IMR-90 (cell line): ENCODE measurements around the gene DAGLA. TPM values are rescaled to one million over a fixed set of nuclear protein-coding genes. Genes with fewer than 3 reads are reported as not detected.

Experiments
- ATAC-seq: fragments of 200-7000 bp; cut with Tn5 transposase; 2 replicates; pipeline ENCODE4 v1.9.1; 2020; ENCODE audit warnings: low read depth, mild to moderate bottlenecking, moderate library complexity
- BruUV-seq: library from RNA; stranded (reverse); fragments of 400-500 nt; replicated peaks from 2 replicates; lab custom pipeline; 2021; lab: Mats Ljungman, UMichigan
- CTCF ChIA-PET: fragments of 300-600 bp; formaldehyde crosslinking; extraction: SDS; loops from one replicate; lab custom pipeline; 2021; ENCODE audit warnings: antibody characterized with exemption; lab: Yijun Ruan, JAX
- POLR2A ChIA-PET: fragments of 300-600 bp; sonication (Branson Sonifier 250); formaldehyde crosslinking; loops from one replicate; lab custom pipeline; 2022; ENCODE audit warnings: antibody characterized with exemption; ENCODE audit not compliant: unreplicated experiment; lab: Charles Lee
- DNase-seq: peaks from one replicate; pipeline ENCODE4 v3.0.0; 2013
- H2AFZ ChIP-seq: replicated peaks from 2 replicates; pipeline ENCODE3; 2013; ENCODE audit warnings: low read length, mild to moderate bottlenecking; ENCODE audit not compliant: poor library complexity
- H2AK5ac ChIP-seq: 2 replicates; pipeline ENCODE4 v1.6.1; 2013; ENCODE audit warnings: low read depth, low read length, inconsistent platforms
- H2AK9ac ChIP-seq: replicated peaks from 2 replicates; pipeline ENCODE3; 2013; ENCODE audit warnings: mild to moderate bottlenecking, low read depth, low read length, moderate library complexity; ENCODE audit not compliant: poor library complexity
- H2BK120ac ChIP-seq: 2 replicates; pipeline ENCODE4 v1.6.1; 2013; ENCODE audit warnings: low read depth, low read length, inconsistent platforms
- H2BK15ac ChIP-seq: 3 replicates; pipeline ENCODE4 v1.6.1; 2013; ENCODE audit warnings: low read depth, low read length, inconsistent platforms
- H2BK20ac ChIP-seq: 2 replicates; pipeline ENCODE4 v1.6.1; 2013; ENCODE audit warnings: low read depth, mild to moderate bottlenecking, inconsistent platforms, low read length, moderate library complexity
- H2BK5ac ChIP-seq: 2 replicates; pipeline ENCODE4 v1.6.1; 2013; ENCODE audit warnings: mild to moderate bottlenecking, low read depth, low read length, inconsistent platforms; ENCODE audit not compliant: poor library complexity, severe bottlenecking
- H3K14ac ChIP-seq: replicated peaks from 2 replicates; pipeline ENCODE4 v1.6.1; 2013; ENCODE audit warnings: low read depth, low read length, inconsistent platforms
- H3K18ac ChIP-seq: 2 replicates; pipeline ENCODE4 v1.6.1; 2013; ENCODE audit warnings: low read depth, low read length, control low read depth
- H3K23ac ChIP-seq: 2 replicates; pipeline ENCODE4 v1.6.1; 2013; ENCODE audit warnings: low read depth, low read length, inconsistent platforms
- H3K27ac ChIP-seq: 2 replicates; pipeline ENCODE4 v1.5.1; 2013; ENCODE audit warnings: mild to moderate bottlenecking, control low read depth, low read length; ENCODE audit not compliant: insufficient read depth
- H3K27me3 ChIP-seq: 2 replicates; pipeline ENCODE4 v1.6.1; 2013; ENCODE audit warnings: low read length; ENCODE audit not compliant: control insufficient read depth, insufficient read depth
- H3K36me3 ChIP-seq: 2 replicates; pipeline ENCODE4 v1.6.1; 2013; ENCODE audit warnings: low read length, mixed read lengths; ENCODE audit not compliant: control insufficient read depth, insufficient read depth
- H3K4ac ChIP-seq: 2 replicates; pipeline ENCODE4 v1.6.1; 2013; ENCODE audit warnings: low read depth, low read length, inconsistent platforms
- H3K4me1 ChIP-seq: 2 replicates; pipeline ENCODE4 v1.6.1; 2013; ENCODE audit warnings: low read length, mixed read lengths; ENCODE audit not compliant: control insufficient read depth, insufficient read depth
- H3K4me2 ChIP-seq: 2 replicates; pipeline ENCODE4 v1.6.1; 2013; ENCODE audit warnings: low read depth, mild to moderate bottlenecking, control low read depth, low read length, moderate library complexity
- H3K4me3 ChIP-seq: 2 replicates; pipeline ENCODE4 v1.5.1; 2013; ENCODE audit warnings: low read depth, mild to moderate bottlenecking, control low read depth, low read length, moderate library complexity; ENCODE audit not compliant: insufficient read depth
- H3K56ac ChIP-seq: 2 replicates; pipeline ENCODE4 v1.6.1; 2013; ENCODE audit warnings: low read length, inconsistent platforms; ENCODE audit not compliant: insufficient read depth; ENCODE audit errors: extremely low read depth
- H3K79me1 ChIP-seq, 2 experiments: 2 replicates each; pipeline ENCODE4 v1.6.1; 2013; ENCODE audit warnings: low read length in 2 of 2, inconsistent platforms in 1 of 2, low read depth in 1 of 2
- H3K9ac ChIP-seq: 2 replicates; pipeline ENCODE4 v1.6.1; 2013; ENCODE audit warnings: low read depth, low read length, control low read depth
- H3K9me1 ChIP-seq: 2 replicates; pipeline ENCODE4 v1.6.1; 2013; ENCODE audit warnings: low read length, inconsistent platforms; ENCODE audit not compliant: insufficient read depth
- H3K9me3 ChIP-seq: 2 replicates; pipeline ENCODE4 v1.6.1; 2013; ENCODE audit warnings: low read length; ENCODE audit not compliant: control insufficient read depth, insufficient read depth
- H4K20me1 ChIP-seq: 2 replicates; pipeline ENCODE4 v1.6.1; 2013; ENCODE audit warnings: low read length, inconsistent platforms; ENCODE audit not compliant: insufficient read depth
- H4K5ac ChIP-seq: 2 replicates; pipeline ENCODE4 v1.6.1; 2013; ENCODE audit warnings: mild to moderate bottlenecking, low read depth, low read length, control low read depth
- H4K8ac ChIP-seq, 2 experiments: 2 replicates each; pipeline ENCODE4 v1.6.1; 2013; ENCODE audit warnings: low read depth in 2 of 2, low read length in 2 of 2, control low read depth in 1 of 2, inconsistent platforms in 1 of 2
- H4K91ac ChIP-seq: 2 replicates; pipeline ENCODE4 v1.6.1; 2013; ENCODE audit warnings: low read depth, low read length, inconsistent platforms; ENCODE audit not compliant: insufficient read depth
- BHLHE40 ChIP-seq: fragments of 150-350 bp; IDR thresholded peaks from 2 replicates; pipeline ENCODE4 v1.6.1; 2016; ENCODE audit warnings: mild to moderate bottlenecking, low read depth, low read length
- CEBPB ChIP-seq: IDR thresholded peaks from 2 replicates; pipeline ENCODE4 v1.6.1; 2012; ENCODE audit warnings: low read depth, low read length, improper control_type of control experiment
- CHD1 ChIP-seq: IDR thresholded peaks from 2 replicates; pipeline ENCODE4 v1.6.1; 2012; ENCODE audit warnings: low read depth, low read length, improper control_type of control experiment
- MAFK ChIP-seq: IDR thresholded peaks from 2 replicates; pipeline ENCODE4 v1.6.1; 2012; ENCODE audit warnings: low read depth, low read length, improper control_type of control experiment
- MAZ ChIP-seq: IDR thresholded peaks from 2 replicates; pipeline ENCODE4 v1.6.1; 2012; ENCODE audit warnings: low read depth, mild to moderate bottlenecking, low read length, improper control_type of control experiment, moderate library complexity, borderline replicate concordance
- MXI1 ChIP-seq: IDR thresholded peaks from 2 replicates; pipeline ENCODE4 v1.6.1; 2012; ENCODE audit warnings: low read depth, mild to moderate bottlenecking, low read length, moderate library complexity, borderline replicate concordance
- NFE2L2 ChIP-seq: fragments of 150-350 bp; IDR thresholded peaks from 2 replicates; pipeline ENCODE4 v1.6.1; 2016; ENCODE audit warnings: low read depth, mild to moderate bottlenecking, low read length
- POLR2A ChIP-seq: IDR thresholded peaks from 2 replicates; pipeline ENCODE4 v1.6.1; 2012; ENCODE audit warnings: mild to moderate bottlenecking, low read depth, low read length
- RAD21 ChIP-seq: IDR thresholded peaks from 2 replicates; pipeline ENCODE4 v1.6.1; 2012; ENCODE audit warnings: low read length, improper control_type of control experiment
- RCOR1 ChIP-seq: IDR thresholded peaks from 2 replicates; pipeline ENCODE4 v1.6.1; 2012; ENCODE audit warnings: mild to moderate bottlenecking, low read length, improper control_type of control experiment; ENCODE audit not compliant: insufficient replicate concordance
- RFX5 ChIP-seq: IDR thresholded peaks from 2 replicates; pipeline ENCODE4 v1.8.0; 2012; ENCODE audit warnings: low read depth, mild to moderate bottlenecking, low read length, moderate library complexity
- WGBS, 2 experiments: methylation state at CpG; one replicate each; pipeline versions ENCODE4 v1.1.5 to v1.1.7; 2013; ENCODE audit warnings: missing lambda C conversion rate in 2 of 2; ENCODE audit not compliant: insufficient read length in 1 of 2; ENCODE audit errors: extremely low coverage in 2 of 2; 5-methylcytosine and 5-hydroxymethylcytosine counted together
- dilution Hi-C: fragments of 300-500 bp; cut with HindIII; formaldehyde crosslinking; loops from one replicate; pipeline ENCODE4 v1.14.3; 2018; ENCODE audit warnings: low sequenced_read_pairs; ENCODE audit not compliant: unreplicated experiment
- in situ Hi-C: fragments of 300-500 bp; cut with MboI; formaldehyde crosslinking; loops from 3 replicates; pipeline ENCODE4 v1.14.3; 2019; ENCODE audit warnings: low sequenced_read_pairs, inconsistent platforms, mixed read lengths
- intact Hi-C: fragments of 100-400 bp; cut with micrococcal nuclease; formaldehyde crosslinking; loops from 2 replicates; pipeline ENCODE4 v1.10.0; 2022
- polyA plus RNA-seq, 3 experiments: library from polyadenylated mRNA; depleted of rRNA; stranded (reverse); fragments of >200 nt; gene quantifications; 2 replicates each; pipeline ENCODE4 v1.2.3, GENCODE V29; 2012; ENCODE audit warnings: low replicate concordance in 1 of 3
- total RNA-seq: library from RNA; depleted of rRNA; stranded (reverse); fragments of >200 nt; gene quantifications from 2 replicates; pipeline ENCODE4 v1.2.3, GENCODE V29; 2012
- TF ChIP-seq, protein P1 (sequence below): conservative IDR thresholded peaks from 2 replicates; pipeline ENCODE4 v1.5.1; 2012; ENCODE audit warnings: mild to moderate bottlenecking, low read depth, low read length, improper control_type of control experiment
- TF ChIP-seq, protein P2 (sequence below): fragments of 150-350 bp; IDR thresholded peaks from 2 replicates; pipeline ENCODE4 v1.6.1; 2017; ENCODE audit warnings: mild to moderate bottlenecking, antibody characterized with exemption, low read length, low read depth
- TF ChIP-seq, protein P3 (sequence below): fragments of 150-350 bp; IDR thresholded peaks from 2 replicates; pipeline ENCODE4 v1.6.1; 2016; ENCODE audit warnings: low read depth, mild to moderate bottlenecking, low read length, moderate library complexity, borderline replicate concordance

The DAGLA gene
- total and polyA plus RNA-seq, 2 of the 4 experiments (the other 2 are of a cell fraction): 0.90 to 3.8 TPM

DNA sequence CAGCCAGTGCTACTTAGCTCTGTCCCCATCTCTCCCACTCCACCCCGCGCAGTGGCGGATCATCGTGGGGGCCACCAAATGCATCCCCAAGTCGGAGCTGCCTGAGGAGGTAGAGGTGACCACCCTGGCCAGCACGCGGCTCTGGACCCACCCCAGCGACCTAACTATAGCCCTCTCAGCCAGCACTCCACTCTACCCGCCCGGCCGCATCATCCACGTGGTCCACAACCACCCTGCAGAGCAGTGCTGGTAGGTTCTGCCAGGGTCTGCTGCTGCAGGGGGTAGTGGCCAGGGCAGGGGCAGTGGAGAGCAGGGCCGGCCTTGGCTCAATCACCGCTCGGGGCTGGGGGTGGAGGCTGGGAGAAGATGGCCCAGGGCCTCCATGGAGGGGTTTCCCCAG lies 59.2 kb downstream of the DAGLA start:
- no peak overlapping the region for H3K27ac ChIP-seq
- POLR2A ChIA-PET: interaction anchor here (0.6 kb wide), 1 partner anchor 10 kb away, joined by 7 read pairs; no protein-coding TSS in a partner anchor
- intact Hi-C loops: loop anchor here (10.0 kb wide), 1 partner anchor 155 kb away; the partner anchor contains the start of gene SYT7

More for the DNA sequence above, 59.2 kb downstream of the DAGLA start:
- no peaks in the 10 kb centered on the region for H3K9me3 ChIP-seq
- no peak overlapping the region for H3K4ac ChIP-seq
- no peak overlapping the region for H3K18ac ChIP-seq
- no peak overlapping the region for H3K56ac ChIP-seq
- no peak overlapping the region for H3K9ac ChIP-seq
- H3K14ac ChIP-seq: no peak overlapping the region
- H2AK9ac ChIP-seq: no peak overlapping the region
- no peak overlapping the region for H4K91ac ChIP-seq
- no peak overlapping the region for H3K4me3 ChIP-seq
- in situ Hi-C loops: no loop called here
- BruUV-seq: no TSS peak
- DNase-seq: no peak
- no peak overlapping the region for H2BK20ac ChIP-seq
- no peaks in the 10 kb centered on the region for H4K20me1 ChIP-seq
- no peak overlapping the region for H2BK120ac ChIP-seq
- H4K8ac ChIP-seq: no peak overlapping the region
- no peak overlapping the region for H4K5ac ChIP-seq
- no peak overlapping the region for H2BK5ac ChIP-seq
- no peak overlapping the region for H3K4me2 ChIP-seq
- H3K36me3 ChIP-seq: peaks cover 16% of the 10 kb centered on the region; the same call in 1 of the 2 replicates
- H2AK5ac ChIP-seq: no peak overlapping the region
- dilution Hi-C loops: no loop called here
- no peaks in the 10 kb centered on the region for H3K4me1 ChIP-seq
- no peak overlapping the region for H2AFZ ChIP-seq
- no peaks in the 10 kb centered on the region for H3K9me1 ChIP-seq
- no peaks in the 10 kb centered on the region for H3K79me1 ChIP-seq
- CTCF ChIA-PET: no interaction called here
- H2BK15ac ChIP-seq: no peak overlapping the region
- TF ChIP-seq NFE2L2 (no peak), MAFK (no peak), CEBPB (no peak), POLR2A (no peak), CHD1 (no peak), RCOR1 (no peak), RFX5 (no peak), MXI1 (no peak), BHLHE40 (no peak), RAD21 (no peak), MAZ (no peak)
- TF ChIP-seq, protein P1, sequence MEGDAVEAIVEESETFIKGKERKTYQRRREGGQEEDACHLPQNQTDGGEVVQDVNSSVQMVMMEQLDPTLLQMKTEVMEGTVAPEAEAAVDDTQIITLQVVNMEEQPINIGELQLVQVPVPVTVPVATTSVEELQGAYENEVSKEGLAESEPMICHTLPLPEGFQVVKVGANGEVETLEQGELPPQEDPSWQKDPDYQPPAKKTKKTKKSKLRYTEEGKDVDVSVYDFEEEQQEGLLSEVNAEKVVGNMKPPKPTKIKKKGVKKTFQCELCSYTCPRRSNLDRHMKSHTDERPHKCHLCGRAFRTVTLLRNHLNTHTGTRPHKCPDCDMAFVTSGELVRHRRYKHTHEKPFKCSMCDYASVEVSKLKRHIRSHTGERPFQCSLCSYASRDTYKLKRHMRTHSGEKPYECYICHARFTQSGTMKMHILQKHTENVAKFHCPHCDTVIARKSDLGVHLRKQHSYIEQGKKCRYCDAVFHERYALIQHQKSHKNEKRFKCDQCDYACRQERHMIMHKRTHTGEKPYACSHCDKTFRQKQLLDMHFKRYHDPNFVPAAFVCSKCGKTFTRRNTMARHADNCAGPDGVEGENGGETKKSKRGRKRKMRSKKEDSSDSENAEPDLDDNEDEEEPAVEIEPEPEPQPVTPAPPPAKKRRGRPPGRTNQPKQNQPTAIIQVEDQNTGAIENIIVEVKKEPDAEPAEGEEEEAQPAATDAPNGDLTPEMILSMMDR: no peak
- TF ChIP-seq, protein P2, sequence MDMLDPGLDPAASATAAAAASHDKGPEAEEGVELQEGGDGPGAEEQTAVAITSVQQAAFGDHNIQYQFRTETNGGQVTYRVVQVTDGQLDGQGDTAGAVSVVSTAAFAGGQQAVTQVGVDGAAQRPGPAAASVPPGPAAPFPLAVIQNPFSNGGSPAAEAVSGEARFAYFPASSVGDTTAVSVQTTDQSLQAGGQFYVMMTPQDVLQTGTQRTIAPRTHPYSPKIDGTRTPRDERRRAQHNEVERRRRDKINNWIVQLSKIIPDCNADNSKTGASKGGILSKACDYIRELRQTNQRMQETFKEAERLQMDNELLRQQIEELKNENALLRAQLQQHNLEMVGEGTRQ: no peak
- TF ChIP-seq, protein P3, sequence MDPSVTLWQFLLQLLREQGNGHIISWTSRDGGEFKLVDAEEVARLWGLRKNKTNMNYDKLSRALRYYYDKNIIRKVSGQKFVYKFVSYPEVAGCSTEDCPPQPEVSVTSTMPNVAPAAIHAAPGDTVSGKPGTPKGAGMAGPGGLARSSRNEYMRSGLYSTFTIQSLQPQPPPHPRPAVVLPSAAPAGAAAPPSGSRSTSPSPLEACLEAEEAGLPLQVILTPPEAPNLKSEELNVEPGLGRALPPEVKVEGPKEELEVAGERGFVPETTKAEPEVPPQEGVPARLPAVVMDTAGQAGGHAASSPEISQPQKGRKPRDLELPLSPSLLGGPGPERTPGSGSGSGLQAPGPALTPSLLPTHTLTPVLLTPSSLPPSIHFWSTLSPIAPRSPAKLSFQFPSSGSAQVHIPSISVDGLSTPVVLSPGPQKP: no peak
- H3K27me3 ChIP-seq: no peaks in the 10 kb centered on the region
- no CpG with 5 or more reads among the region's 15 CpGs for WGBS, 2 experiments
- no peak overlapping the region for H3K23ac ChIP-seq
- ATAC-seq: no peak
